Activated T-cell treated with anti-CD3 and anti-CD28 coated beads, Interleukin-2, amount 50 U/mL, for 48 hours (primary cell): Measurements from ENCODE around the gene PCDHA4.
"Not testable (repeated sequence)": the region's sequence is repeated elsewhere in the genome, so short reads cannot be mapped to it uniquely, and the experiment has no call there.

Experiments used
- DNase-seq, 2 experiments: peaks; one replicate each; pipeline ENCODE4 v3.0.0-alpha.2; 2020

PCDHA4 gene

DNA sequence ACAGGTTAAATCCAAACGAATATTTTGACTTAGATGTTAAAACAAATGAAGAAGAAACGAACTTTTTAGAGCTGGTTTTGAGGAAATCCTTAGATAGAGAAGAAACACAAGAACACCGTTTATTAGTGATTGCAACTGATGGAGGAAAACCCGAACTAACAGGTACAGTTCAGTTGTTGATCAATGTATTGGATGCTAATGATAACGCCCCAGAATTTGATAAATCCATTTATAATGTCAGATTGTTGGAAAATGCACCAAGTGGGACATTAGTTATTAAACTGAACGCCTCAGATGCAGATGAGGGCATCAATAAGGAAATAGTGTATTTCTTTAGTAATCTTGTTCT, 15.4 kb downstream of the PCDHA4 start:
- no peak for DNase-seq

DNA sequence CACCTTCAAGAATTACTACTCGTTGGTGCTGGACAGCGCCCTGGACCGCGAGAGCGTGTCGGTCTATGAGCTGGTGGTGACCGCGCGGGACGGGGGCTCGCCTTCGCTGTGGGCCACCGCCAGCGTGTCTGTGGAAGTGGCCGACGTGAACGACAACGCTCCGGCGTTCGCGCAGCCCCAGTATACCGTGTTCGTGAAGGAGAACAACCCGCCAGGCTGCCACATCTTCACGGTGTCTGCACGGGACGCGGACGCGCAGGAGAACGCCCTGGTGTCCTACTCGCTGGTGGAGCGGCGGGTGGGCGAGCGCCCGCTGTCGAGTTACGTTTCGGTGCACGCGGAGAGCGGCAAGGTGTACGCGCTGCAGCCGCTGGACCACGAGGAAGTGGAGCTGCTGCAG, 16.1 kb downstream of the PCDHA4 start:
- not testable (repeated sequence) for DNase-seq

DNA sequence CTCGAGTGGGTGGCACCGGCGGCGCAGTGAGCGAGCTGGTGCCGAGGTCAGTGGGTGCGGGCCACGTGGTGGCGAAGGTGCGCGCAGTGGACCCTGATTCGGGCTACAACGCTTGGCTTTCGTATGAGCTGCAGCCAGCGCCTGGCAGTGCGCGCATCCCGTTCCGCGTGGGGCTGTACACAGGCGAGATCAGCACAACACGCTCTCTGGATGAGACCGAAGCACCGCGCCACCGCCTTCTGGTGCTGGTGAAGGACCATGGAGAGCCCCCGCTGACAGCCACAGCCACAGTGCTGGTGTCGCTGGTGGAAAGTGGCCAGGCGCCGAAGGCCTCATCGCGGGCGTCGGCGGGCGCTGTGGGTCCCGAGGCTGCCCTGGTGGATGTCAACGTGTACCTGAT, 16.6 kb downstream of the PCDHA4 start:
- DNase-seq, result no peak

GRCh38 chr5:140827704-140828361, 21.0 kb downstream of the PCDHA4 start, which contains the start of gene PCDHA6:
Gene PCDHA6 (plus strand): TSS chr5:140827960. CDS start chr5:140828092, 132 bp downstream.
- no peak for DNase-seq

- DNase-seq, result no peak
Measured at GRCh38 chr5:140828362-140828737, 21.5 kb downstream of the PCDHA4 start.

DNA sequence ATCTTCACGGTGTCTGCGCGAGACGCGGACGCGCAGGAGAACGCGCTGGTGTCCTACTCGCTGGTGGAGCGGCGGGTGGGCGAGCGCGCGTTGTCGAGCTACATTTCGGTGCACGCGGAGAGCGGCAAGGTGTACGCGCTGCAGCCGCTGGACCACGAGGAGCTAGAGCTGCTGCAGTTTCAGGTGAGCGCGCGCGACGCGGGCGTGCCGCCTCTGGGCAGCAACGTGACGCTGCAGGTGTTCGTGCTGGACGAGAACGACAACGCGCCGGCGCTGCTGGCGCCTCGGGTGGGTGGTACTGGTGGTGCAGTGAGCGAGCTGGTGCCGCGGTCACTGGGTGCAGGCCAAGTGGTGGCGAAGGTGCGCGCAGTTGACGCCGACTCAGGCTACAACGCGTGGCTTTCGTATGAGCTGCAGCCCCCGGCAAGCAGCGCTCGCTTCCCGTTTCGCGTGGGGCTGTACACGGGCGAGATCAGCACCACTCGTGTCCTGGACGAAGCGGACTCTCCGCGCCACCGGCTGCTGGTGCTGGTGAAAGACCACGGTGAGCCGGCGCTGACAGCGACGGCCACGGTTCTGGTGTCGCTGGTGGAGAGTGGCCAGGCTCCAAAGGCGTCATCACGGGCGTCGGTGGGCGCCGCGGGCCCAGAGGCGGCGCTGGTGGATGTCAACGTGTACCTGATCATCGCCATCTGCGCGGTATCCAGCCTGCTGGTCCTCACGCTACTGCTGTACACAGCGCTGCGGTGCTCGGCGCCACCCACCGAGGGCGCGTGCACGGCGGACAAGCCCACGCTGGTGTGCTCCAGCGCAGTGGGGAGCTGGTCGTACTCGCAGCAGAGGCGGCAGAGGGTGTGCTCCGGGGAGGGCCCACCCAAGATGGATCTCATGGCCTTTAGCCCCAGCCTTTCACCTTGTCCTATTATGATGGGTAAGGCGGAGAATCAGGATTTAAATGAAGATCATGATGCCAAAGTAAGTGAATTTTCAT, 22.9 kb downstream of the PCDHA4 start:
- not testable (repeated sequence) for DNase-seq

GRCh38 chr5:140833993-140834392, 27.1 kb downstream of the PCDHA4 start, which contains the start of gene PCDHA7:
Gene PCDHA7 (plus strand): TSS chr5:140834269. CDS start chr5:140834384, 115 bp downstream.
- DNase-seq, result no peak

- DNase-seq, result not testable (repeated sequence)
Measured at GRCh38 chr5:140834439-140835008, 27.7 kb downstream of the PCDHA4 start.

GRCh38 chr5:140835622-140836510, 29.0 kb downstream of the PCDHA4 start:
- no peak for DNase-seq

- DNase-seq, result peak; percentile 39 to 49
Measured at GRCh38 chr5:140840978-140841962, 34.4 kb downstream of the PCDHA4 start, which contains the start of gene PCDHA8. Gene PCDHA8 (plus strand): TSS chr5:140841187. CDS start chr5:140841322, 135 bp downstream.

DNA sequence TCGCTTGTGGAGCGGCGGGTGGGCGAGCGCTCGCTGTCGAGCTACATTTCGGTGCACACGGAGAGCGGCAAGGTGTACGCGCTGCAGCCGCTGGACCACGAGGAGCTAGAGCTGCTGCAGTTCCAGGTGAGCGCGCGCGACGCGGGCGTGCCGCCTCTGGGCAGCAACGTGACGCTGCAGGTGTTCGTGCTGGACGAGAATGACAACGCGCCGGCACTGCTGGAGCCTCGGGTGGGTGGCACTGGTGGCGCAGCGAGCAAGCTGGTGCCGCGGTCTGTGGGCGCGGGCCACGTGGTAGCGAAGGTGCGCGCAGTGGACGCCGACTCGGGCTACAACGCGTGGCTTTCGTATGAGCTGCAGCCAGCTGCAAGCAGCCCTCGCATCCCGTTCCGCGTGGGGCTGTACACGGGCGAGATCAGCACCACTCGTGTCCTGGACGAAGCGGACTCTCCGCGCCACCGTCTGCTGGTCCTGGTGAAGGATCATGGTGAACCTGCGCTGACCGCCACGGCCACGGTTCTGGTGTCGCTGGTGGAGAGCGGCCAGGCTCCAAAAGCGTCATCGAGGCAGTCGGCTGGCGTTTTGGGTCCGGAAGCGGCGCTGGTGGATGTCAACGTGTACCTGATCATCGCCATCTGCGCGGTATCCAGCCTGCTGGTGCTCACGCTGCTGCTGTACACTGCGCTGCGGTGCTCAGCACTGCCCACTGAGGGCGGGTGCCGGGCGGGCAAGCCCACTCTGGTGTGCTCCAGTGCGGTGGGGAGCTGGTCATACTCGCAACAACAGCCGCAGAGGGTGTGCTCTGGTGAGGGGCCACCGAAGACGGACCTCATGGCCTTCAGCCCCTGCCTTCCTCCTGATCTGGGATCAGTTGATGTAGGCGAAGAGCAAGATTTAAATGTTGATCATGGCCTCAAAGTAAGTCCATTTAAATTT, 36.2 kb downstream of the PCDHA4 start:
- no peak for DNase-seq

- not testable (repeated sequence) for DNase-seq
Measured at GRCh38 chr5:140848139-140849102, 41.6 kb downstream of the PCDHA4 start, which contains the start of gene PCDHA9. Gene PCDHA9 (plus strand): TSS chr5:140848382. CDS start chr5:140848496, 114 bp downstream.

DNA sequence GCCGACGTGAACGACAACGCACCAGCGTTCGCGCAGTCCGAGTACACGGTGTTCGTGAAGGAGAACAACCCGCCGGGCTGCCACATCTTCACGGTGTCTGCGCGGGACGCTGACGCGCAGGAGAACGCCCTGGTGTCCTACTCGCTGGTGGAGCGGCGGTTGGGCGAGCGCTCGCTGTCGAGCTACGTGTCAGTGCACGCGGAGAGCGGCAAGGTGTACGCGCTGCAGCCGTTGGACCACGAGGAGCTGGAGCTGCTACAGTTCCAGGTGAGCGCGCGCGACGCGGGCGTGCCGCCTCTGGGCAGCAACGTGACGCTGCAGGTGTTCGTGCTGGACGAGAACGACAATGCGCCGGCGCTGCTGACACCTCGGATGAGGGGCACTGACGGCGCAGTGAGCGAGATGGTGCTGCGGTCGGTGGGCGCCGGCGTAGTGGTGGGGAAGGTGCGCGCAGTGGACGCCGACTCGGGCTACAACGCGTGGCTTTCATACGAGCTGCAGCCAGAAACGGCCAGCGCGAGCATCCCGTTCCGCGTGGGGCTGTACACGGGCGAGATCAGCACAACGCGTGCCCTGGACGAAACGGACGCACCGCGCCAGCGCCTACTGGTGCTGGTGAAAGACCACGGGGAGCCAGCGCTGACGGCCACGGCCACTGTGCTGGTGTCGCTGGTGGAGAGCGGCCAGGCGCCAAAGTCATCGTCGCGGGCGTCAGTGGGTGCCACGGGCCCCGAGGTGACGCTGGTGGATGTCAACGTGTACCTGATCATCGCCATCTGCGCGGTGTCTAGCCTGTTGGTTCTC, 43.2 kb downstream of the PCDHA4 start:
- DNase-seq, result not testable (repeated sequence)

GRCh38 chr5:140855772-140856674, 49.2 kb downstream of the PCDHA4 start, which contains the start of gene PCDHA10:
Gene PCDHA10 (plus strand): TSS chr5:140855897. CDS start chr5:140856049, 152 bp downstream.
- no peak for DNase-seq

DNA sequence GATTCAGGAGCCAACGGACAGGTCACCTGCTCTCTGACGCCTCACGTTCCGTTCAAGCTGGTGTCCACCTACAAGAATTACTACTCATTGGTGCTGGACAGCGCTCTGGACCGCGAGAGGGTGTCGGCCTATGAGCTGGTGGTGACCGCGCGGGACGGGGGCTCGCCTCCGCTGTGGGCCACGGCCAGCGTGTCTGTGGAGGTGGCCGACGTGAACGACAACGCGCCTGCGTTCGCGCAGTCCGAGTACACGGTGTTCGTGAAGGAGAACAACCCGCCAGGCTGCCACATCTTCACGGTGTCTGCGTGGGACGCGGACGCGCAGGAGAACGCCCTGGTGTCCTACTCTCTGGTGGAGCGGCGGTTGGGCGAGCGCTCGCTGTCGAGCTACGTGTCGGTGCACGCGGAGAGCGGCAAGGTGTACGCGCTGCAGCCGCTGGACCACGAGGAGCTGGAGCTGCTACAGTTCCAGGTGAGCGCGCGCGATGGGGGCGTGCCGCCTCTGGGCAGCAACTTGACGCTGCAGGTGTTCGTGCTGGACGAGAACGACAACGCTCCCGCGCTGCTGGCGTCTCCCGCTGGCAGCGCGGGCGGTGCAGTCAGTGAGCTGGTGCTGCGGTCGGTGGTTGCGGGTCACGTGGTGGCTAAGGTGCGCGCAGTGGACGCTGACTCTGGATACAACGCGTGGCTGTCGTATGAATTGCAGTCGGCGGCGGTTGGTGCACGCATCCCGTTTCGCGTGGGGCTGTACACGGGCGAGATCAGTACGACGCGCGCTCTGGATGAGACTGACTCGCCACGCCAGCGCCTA, 50.5 kb downstream of the PCDHA4 start:
- DNase-seq, result no peak

- no peak for DNase-seq
Measured at GRCh38 chr5:140857987-140858240, 51.0 kb downstream of the PCDHA4 start.
